Pancreas (tissue), 10 donors: ENCODE measurements around the gene SLC26A9. TPM values are rescaled to one million over a fixed set of nuclear protein-coding genes. Genes with fewer than 3 reads are reported as not detected.
A peak's percentile ranks its signal among the peaks of the same experiment; 100 is the strongest.

ENCODE experiments used
- ATAC-seq, 4 donors: fragments of 200-7000 bp; cut with Tn5 transposase; one replicate each; pipeline versions ENCODE4 v1.8.0 to v1.9.1; 2020; ENCODE audit warnings: mild to moderate bottlenecking in 4 of 4, moderate library complexity in 4 of 4
- DNase-seq, 6 donors: peaks; one replicate each; pipeline ENCODE4 v3.0.0-alpha.2; 2020
- FAIRE-seq: peaks from 2 replicates; lab custom pipeline; 2012; peaks lifted over from hg19 to GRCh38; lab: Jason Lieb, UNC
- H3K27ac ChIP-seq, 4 donors: fragments of 200-600 bp; sonication (generic); 1 replicate in 3 of 4; 2 replicates in 1 of 4; pipeline versions ENCODE4 v1.5.0 to v1.8.0; 2020
- H3K27me3 ChIP-seq, 4 donors: fragments of 200-600 bp; one replicate each; pipeline ENCODE4 v1.8.0; 2021
- H3K36me3 ChIP-seq, 3 donors: fragments of 200-600 bp; sonication (generic) in 1 of 3; one replicate each; pipeline versions ENCODE4 v1.5.0 to v1.8.0; 2020 to 2021
- H3K4me1 ChIP-seq, 3 donors: fragments of 200-600 bp; one replicate each; pipeline ENCODE4 v1.8.0; 2021
- H3K4me3 ChIP-seq, 4 donors: fragments of 200-600 bp; sonication (generic) in 2 of 4; one replicate each; pipeline versions ENCODE4 v1.5.0 to v1.8.0; 2020 to 2021
- H3K9me3 ChIP-seq, 4 donors: fragments of 200-600 bp; one replicate each; pipeline ENCODE4 v1.8.0; 2021
- CTCF ChIP-seq, 4 donors: fragments of 200-600 bp; sonication (generic) in 3 of 4; IDR thresholded peaks; one replicate each; pipeline versions ENCODE4 v1.5.0 to v1.8.0; 2021; ENCODE audit warnings: antibody characterized with exemption in 4 of 4
- WGBS, 2 donors: extraction: QIAGEN DNeasy Blood & Tissue Kit; methylation state at CpG; one replicate each; pipeline ENCODE4 v1.1.7; 2013; 5-methylcytosine and 5-hydroxymethylcytosine counted together
- intact Hi-C, 3 donors: fragments of 100-400 bp; cut with DNase I; formaldehyde crosslinking; loops; one replicate each; pipeline versions ENCODE4 v1.11.1 to v1.14.2; 2022
- polyA plus RNA-seq, 2 donors: library from polyadenylated mRNA; stranded (reverse); fragments of 200-250 nt; gene quantifications; one replicate each; pipeline ENCODE4 v1.2.3, GENCODE V29; 2013
- total RNA-seq, 6 donors: library from RNA; stranded (reverse); fragmentation: NEBNext Ultra II Directional in 4 of 6; extraction: Animal tissue kit (Norgen Biotek cat#: 25700) in 4 of 6; gene quantifications; one replicate each; pipeline versions ENCODE4 v1.2.1 to v1.2.4, GENCODE V29; 2021 to 2023
- donor health status: healthy with polysubstance abuse.
- donor health status: DM: no; HTN: no; CAD: no; lungs with moderate emphysema.
- donor health status: DM: no; HTN: no; CAD: no.
- donor health status: control.
- donor health status: control.
- donor health status: Bipolar disorder and iron deficiency.
- donor health status: DM: yes; HTN: yes; CAD: no.
- donor health status: DM: no; HTN: no; CAD: no.
- donor health status: DM: no; HTN: no; CAD: no.
- donor health status: DM: yes; HTN: yes; CAD: no.

The SLC26A9 gene
- total and polyA plus RNA-seq, 8 donors = 0.56 to 6.5 (median 1.2) TPM

GRCh38 chr1:205936311-205936710 is 6.9 kb downstream of the SLC26A9 start:
- Histone ChIP-seq H3K9me3 (no peaks in the 10 kb centered on the region), H3K27me3 (no peaks in the 10 kb centered on the region), H3K27ac (peak overlapping the region in 2 of 4 donors; percentile 10 to 39), H3K4me3 (no peak overlapping the region), H3K36me3 (no peaks in the 10 kb centered on the region), H3K4me1 (peaks cover 0 to 15% (median 5%) of the 10 kb centered on the region in 3 donors)
- ATAC-seq (no peak), FAIRE-seq (no peak), DNase-seq (no peak)
- TF ChIP-seq CTCF (IDR thresholded peaks at IDR 0.05) = no peak
- intact Hi-C loops = no loop called here
- WGBS, 2 donors = 78% methylated on average over 6 of the region's 6 CpGs

- Histone ChIP-seq H3K4me3 (no peak overlapping the region), H3K4me1 (peaks cover 0 to 12% (median 5%) of the 10 kb centered on the region in 3 donors), H3K27me3 (no peaks in the 10 kb centered on the region), H3K9me3 (no peaks in the 10 kb centered on the region), H3K27ac (peak overlapping the region in 1 of 4 donors; percentile 39), H3K36me3 (no peaks in the 10 kb centered on the region)
- DNase-seq (no peak), ATAC-seq (no peak), FAIRE-seq (no peak)
- intact Hi-C loops = no loop called here
- TF ChIP-seq CTCF (IDR thresholded peaks at IDR 0.05) = no peak
- WGBS, 2 donors = 84 to 92% methylated on average over 8 of the region's 8 CpGs
These were observed 7.4 kb downstream of the SLC26A9 start for GRCh38 chr1:205935869-205936268.

- Histone ChIP-seq H3K4me3 (no peak overlapping the region), H3K9me3 (no peaks in the 10 kb centered on the region), H3K27ac (peak overlapping the region in 2 of 4 donors; percentile 75 to 89), H3K27me3 (no peaks in the 10 kb centered on the region), H3K4me1 (peaks cover 0 to 2% (median 0%) of the 10 kb centered on the region in 3 donors), H3K36me3 (no peaks in the 10 kb centered on the region)
- intact Hi-C loops = no loop called here
- TF ChIP-seq CTCF (IDR thresholded peaks at IDR 0.05) = no peak
- 74 to 81% methylated on average over 7 of the region's 7 CpGs for WGBS, 2 donors
- no peak for FAIRE-seq
- no peak for DNase-seq
- ATAC-seq = peak in 3 of 4 donors; percentile 25 to 37 (median 26)
These were observed 8.5 kb downstream of the SLC26A9 start for GRCh38 chr1:205934788-205935187.

- Histone ChIP-seq H3K36me3 (no peaks in the 10 kb centered on the region), H3K9me3 (no peaks in the 10 kb centered on the region), H3K4me1 (no peaks in the 10 kb centered on the region), H3K27me3 (no peaks in the 10 kb centered on the region), H3K4me3 (no peak overlapping the region), H3K27ac (peak overlapping the region in 3 of 4 donors; percentile 42 to 89 (median 75))
- FAIRE-seq (no peak), DNase-seq (peak in 2 of 6 donors; percentile 44 to 56), ATAC-seq (peak; percentile 36 to 82 (median 70))
- TF ChIP-seq CTCF (IDR thresholded peaks at IDR 0.05) = no peak
- 58 to 64% methylated on average over 7 of the region's 7 CpGs for WGBS, 2 donors
- intact Hi-C loops = no loop called here
These were observed 9.3 kb downstream of the SLC26A9 start for GRCh38 chr1:205933671-205934618.
